Activated CD4-positive, alpha-beta memory T cell treated with anti-CD3 and anti-CD28 coated beads for 36 hours (primary cell): ENCODE data around the gene RIN3. TPM values are rescaled to one million over a fixed set of nuclear protein-coding genes. Genes with fewer than 3 reads are reported as not detected.
A peak's percentile ranks its signal among the peaks of the same experiment; 100 is the strongest.

ENCODE experiments used
- CTCF ChIA-PET: fragments of 350-600 bp; sonication (Branson Sonifier 250); formaldehyde crosslinking; loops from one replicate; lab custom pipeline; 2021; ENCODE audit warnings: antibody characterized with exemption, inconsistent platforms; lab: Charles Lee
- POLR2A ChIA-PET: fragments of 350-600 bp; sonication (Branson Sonifier 250); formaldehyde crosslinking; loops from one replicate; lab custom pipeline; 2021; ENCODE audit warnings: antibody characterized with exemption; lab: Charles Lee
- DNase-seq: peaks from one replicate; pipeline ENCODE4 v3.0.0-alpha.2; 2020
- H3K27ac Mint-ChIP-seq: one replicate; pipeline ENCODE4 v1.8.0; 2021; ENCODE audit warnings: mixed read lengths
- H3K27me3 Mint-ChIP-seq: one replicate; pipeline ENCODE4 v1.8.0; 2021; ENCODE audit warnings: mixed read lengths
- H3K36me3 Mint-ChIP-seq: one replicate; pipeline ENCODE4 v1.8.0; 2021; ENCODE audit warnings: mixed read lengths
- H3K4me1 Mint-ChIP-seq: one replicate; pipeline ENCODE4 v1.8.0; 2021; ENCODE audit warnings: low read depth, mixed read lengths
- H3K4me3 Mint-ChIP-seq: one replicate; pipeline ENCODE4 v1.8.0; 2021; ENCODE audit warnings: mild to moderate bottlenecking, mixed read lengths
- H3K9me3 Mint-ChIP-seq: one replicate; pipeline ENCODE4 v1.8.0; 2021; ENCODE audit warnings: mixed read lengths
- intact Hi-C: fragments of 100-400 bp; cut with micrococcal nuclease; formaldehyde crosslinking; loops from one replicate; pipeline ENCODE4 v1.15.1; 2023
- total RNA-seq, 2 experiments: library from RNA; stranded (reverse); gene quantifications; one replicate each; pipeline ENCODE4 v1.2.3, GENCODE V29; 2021

Gene RIN3, protein sequence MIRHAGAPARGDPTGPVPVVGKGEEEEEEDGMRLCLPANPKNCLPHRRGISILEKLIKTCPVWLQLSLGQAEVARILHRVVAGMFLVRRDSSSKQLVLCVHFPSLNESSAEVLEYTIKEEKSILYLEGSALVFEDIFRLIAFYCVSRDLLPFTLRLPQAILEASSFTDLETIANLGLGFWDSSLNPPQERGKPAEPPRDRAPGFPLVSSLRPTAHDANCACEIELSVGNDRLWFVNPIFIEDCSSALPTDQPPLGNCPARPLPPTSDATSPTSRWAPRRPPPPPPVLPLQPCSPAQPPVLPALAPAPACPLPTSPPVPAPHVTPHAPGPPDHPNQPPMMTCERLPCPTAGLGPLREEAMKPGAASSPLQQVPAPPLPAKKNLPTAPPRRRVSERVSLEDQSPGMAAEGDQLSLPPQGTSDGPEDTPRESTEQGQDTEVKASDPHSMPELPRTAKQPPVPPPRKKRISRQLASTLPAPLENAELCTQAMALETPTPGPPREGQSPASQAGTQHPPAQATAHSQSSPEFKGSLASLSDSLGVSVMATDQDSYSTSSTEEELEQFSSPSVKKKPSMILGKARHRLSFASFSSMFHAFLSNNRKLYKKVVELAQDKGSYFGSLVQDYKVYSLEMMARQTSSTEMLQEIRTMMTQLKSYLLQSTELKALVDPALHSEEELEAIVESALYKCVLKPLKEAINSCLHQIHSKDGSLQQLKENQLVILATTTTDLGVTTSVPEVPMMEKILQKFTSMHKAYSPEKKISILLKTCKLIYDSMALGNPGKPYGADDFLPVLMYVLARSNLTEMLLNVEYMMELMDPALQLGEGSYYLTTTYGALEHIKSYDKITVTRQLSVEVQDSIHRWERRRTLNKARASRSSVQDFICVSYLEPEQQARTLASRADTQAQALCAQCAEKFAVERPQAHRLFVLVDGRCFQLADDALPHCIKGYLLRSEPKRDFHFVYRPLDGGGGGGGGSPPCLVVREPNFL
- total RNA-seq: 10 to 100 TPM; 17.5 to 18.8 TPM

DNA sequence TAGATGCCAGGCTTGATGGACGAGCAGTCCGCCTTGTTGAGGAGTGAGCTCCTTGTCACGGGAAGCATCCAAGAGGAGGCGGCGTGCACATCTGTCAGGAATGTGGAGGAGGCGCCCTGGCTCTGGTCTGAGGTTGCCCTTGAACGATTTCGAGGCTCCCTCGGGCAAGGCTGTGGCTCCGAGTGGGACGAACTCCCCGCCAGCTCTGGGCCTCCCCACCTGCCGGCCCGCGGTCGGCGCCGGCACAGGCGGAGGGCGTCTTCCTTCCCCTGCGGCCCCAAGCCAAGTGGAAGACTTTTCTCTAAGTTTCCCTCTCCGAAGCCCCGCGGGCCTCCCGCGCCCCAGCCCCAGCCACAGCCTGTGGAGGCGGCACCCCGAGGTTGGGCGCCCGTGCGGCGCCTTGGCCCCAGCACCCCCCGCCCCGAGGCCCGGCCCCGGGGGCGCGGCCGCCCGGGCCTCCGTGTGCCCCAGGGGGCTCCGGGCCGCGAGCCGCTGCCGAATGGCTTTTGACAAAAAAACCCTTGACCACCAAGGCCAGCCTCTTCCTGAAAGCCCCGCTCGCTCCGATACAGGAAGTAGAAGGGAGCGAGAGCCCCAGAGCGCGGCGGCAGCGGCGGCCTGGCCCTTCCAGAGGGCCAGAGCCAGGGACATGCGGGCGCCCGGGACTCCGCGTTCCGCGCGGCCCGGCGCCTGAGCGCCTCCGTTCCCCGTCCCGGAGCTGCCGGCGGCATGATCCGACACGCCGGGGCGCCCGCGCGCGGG, at the start of gene RIN3:
Gene RIN3, plus strand, starts transcription at position 578 of the 762 bp plus-strand sequence. Its CDS starts 152 bp downstream, at position 730.
- Mint-ChIP-seq H3K9me3 (no peaks in the 10 kb centered on the region), H3K4me3 (peak within 1 kb of the TSS; percentile 63), H3K27me3 (peaks cover 5% of the 10 kb centered on the region), H3K27ac (no peak within 1 kb of the TSS), H3K4me1 (peaks cover 10% of the 10 kb centered on the region), H3K36me3 (no peaks in the 10 kb centered on the region)
- CTCF ChIA-PET: no interaction called here
- POLR2A ChIA-PET: no interaction called here
- peak; percentile 50 for DNase-seq
- intact Hi-C loops: loop anchor here (5.0 kb wide), 1 partner anchor 64 kb away; no protein-coding TSS in a partner anchor

DNA sequence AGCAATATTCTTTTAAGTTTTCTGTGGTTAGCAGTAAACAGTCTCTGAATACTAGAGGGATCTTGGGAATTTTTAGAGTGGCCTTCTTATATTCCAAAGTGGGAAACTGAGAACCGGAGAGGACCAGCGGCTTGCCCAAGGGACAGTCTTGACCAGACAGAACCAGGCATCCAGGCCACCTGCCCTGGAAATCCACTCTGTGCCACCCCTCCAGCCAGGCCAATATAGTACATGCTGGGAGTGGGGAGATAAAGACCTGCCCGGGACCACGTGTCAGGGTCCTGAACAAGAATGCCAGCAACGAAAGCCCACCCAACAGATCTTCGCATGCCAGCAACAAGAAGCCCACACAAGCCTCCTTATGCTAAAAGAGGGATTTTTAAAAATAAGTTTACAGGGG, 49.4 kb upstream of the RIN3 start:
- ChIA-PET CTCF (no interaction called here), POLR2A (no interaction called here)
- Mint-ChIP-seq H3K27ac (no peak overlapping the region), H3K36me3 (peaks cover 2% of the 10 kb centered on the region), H3K4me1 (peaks cover 9% of the 10 kb centered on the region), H3K27me3 (no peaks in the 10 kb centered on the region), H3K4me3 (no peak overlapping the region), H3K9me3 (peaks cover 13% of the 10 kb centered on the region)
- intact Hi-C loops: no loop called here
- DNase-seq: no peak

DNA sequence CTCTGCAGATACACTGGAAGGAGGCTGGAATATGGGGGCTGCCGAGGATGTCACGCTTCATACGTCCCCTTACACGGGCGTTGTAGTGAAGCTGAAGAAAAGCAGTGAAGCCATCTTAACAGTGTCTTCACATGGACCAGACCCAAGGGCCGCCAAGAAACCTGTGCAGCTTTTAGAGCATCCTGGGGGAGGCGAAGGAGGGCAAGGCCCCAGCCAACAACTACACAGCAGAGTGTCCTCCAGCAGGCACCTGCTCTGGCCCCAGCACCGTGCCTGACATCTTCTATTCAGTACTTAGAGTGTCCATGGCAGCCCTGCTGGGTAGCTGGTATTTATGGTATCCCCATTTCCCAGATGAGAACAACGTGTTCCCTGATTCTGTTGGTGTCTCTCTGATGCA, 48.9 kb upstream of the RIN3 start:
- ChIA-PET CTCF (no interaction called here), POLR2A (no interaction called here)
- no peak overlapping the region for H3K4me3 Mint-ChIP-seq
- H3K27me3 Mint-ChIP-seq: peaks cover 1% of the 10 kb centered on the region
- H3K9me3 Mint-ChIP-seq: peaks cover 15% of the 10 kb centered on the region
- no peak for DNase-seq
- no peak overlapping the region for H3K27ac Mint-ChIP-seq
- H3K4me1 Mint-ChIP-seq: peaks cover 9% of the 10 kb centered on the region
- intact Hi-C loops: no loop called here
- peaks cover 2% of the 10 kb centered on the region for H3K36me3 Mint-ChIP-seq

DNA sequence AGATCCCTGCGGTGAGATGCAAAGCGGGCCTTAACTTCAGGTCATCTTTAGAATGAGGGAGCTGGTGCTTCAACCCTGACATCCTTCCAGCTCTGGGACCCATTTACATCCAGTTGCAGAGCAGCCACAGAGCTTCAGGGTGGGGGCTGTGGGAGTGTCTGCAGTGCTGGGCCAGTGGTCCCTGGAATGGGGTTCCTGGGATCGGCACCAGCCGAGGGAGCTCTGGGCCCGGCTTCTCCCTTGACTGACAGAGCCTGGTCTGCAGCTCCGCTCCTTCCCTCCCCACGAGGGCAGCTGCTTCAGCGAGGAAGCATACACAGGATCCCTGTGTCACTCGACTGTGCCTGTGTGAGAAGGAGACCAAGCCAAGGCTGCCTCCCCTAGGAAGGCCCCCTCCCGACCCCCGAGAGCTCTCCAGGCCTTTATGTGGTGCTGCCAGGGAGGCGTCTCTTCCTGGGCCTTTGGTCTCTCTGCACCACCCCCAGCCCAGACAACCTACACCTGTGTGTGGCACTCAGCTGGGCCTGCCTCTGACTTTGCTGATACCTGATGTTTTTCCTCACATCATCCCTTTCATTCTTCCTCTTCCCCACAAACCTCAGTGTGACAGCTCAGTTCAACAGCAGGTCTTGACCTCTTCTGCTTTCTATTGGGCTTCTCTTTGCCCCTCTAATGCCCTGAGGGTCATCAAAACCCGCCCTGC, 48.1 kb upstream of the RIN3 start:
- POLR2A ChIA-PET: no interaction called here
- Mint-ChIP-seq H3K9me3 (peaks cover 18% of the 10 kb centered on the region), H3K4me1 (peaks cover 9% of the 10 kb centered on the region), H3K4me3 (no peak overlapping the region), H3K36me3 (peaks cover 2% of the 10 kb centered on the region), H3K27ac (no peak overlapping the region), H3K27me3 (peaks cover 4% of the 10 kb centered on the region)
- no peak for DNase-seq
- CTCF ChIA-PET: no interaction called here
- intact Hi-C loops: no loop called here

DNA sequence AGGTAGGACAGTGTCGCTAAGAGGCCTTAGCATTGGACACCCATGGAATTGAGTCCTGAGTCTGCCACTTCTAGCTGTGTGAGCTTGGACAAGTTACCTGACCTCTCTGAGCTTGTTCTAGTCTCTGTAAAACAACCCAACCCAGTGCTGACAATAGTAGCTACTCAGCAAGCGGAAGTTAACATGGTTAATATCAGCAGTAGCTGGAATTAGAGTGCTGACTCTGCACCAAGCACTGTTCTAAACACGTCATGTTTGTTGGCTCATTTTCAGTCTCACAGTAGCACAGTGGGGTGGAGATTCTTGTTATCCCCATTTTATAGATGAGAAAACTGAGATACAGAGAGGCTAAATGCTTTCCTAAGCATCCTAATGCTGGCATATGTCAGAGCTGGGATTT, 47.5 kb upstream of the RIN3 start:
- peaks cover 5% of the 10 kb centered on the region for H3K4me1 Mint-ChIP-seq
- CTCF ChIA-PET: no interaction called here

DNA sequence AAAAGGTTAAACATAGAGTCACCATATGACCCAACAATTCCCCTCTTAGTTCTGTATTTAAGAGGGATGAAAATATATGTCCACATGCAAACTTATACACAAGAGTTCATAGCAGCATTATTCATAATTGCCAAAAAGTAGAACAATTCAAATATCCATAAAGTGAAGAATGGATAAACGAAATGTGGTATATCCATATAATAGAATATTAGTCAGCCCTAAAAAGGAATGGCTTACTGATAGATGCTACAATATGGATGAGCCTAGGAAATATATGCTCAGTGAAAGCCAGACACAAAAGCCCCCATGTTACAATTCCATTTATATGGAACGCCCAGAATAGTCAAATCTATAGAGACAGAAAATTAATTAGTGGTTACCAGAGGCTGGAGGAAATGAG, 44.1 kb upstream of the RIN3 start:
- no peak overlapping the region for H3K4me3 Mint-ChIP-seq
- DNase-seq: no peak
- no peak overlapping the region for H3K27ac Mint-ChIP-seq
- H3K27me3 Mint-ChIP-seq: peaks cover 4% of the 10 kb centered on the region
- H3K9me3 Mint-ChIP-seq: peaks cover 18% of the 10 kb centered on the region
- intact Hi-C loops: no loop called here
- H3K36me3 Mint-ChIP-seq: peaks cover 2% of the 10 kb centered on the region
- H3K4me1 Mint-ChIP-seq: peaks cover 5% of the 10 kb centered on the region
- ChIA-PET POLR2A (no interaction called here), CTCF (no interaction called here)

More for the DNA sequence above, 47.5 kb upstream of the RIN3 start:
- Mint-ChIP-seq H3K4me3 (no peak overlapping the region), H3K27ac (no peak overlapping the region), H3K36me3 (peaks cover 2% of the 10 kb centered on the region), H3K27me3 (peaks cover 4% of the 10 kb centered on the region), H3K9me3 (peaks cover 18% of the 10 kb centered on the region)
- intact Hi-C loops: no loop called here
- DNase-seq: no peak
- POLR2A ChIA-PET: no interaction called here

DNA sequence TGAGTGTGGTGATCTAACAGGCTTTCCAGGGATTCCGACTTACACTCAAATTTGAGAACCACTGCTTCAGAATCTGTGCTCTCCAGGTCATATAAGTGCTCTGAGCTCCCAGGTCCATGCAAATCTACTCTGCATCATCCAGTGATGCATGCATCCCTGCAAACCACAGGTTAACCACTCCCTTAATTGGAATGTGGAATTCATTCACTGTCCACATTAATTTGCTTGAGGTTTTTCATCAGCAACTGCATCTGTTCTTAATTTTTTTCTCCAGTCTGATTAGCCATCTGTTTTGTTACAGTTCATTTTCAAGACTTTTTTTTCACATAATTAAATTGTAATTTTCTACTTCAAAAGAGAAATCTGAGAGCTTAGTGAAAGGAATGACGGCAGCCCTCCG, 43.4 kb upstream of the RIN3 start:
- peaks cover 5% of the 10 kb centered on the region for H3K4me1 Mint-ChIP-seq
- no peak overlapping the region for H3K27ac Mint-ChIP-seq
- peaks cover 2% of the 10 kb centered on the region for H3K36me3 Mint-ChIP-seq
- ChIA-PET POLR2A (no interaction called here), CTCF (interaction anchor here (0.6 kb wide), 1 partner anchor 893 kb away, joined by 3 read pairs; no protein-coding TSS in a partner anchor)
- peaks cover 18% of the 10 kb centered on the region for H3K9me3 Mint-ChIP-seq
- peaks cover 4% of the 10 kb centered on the region for H3K27me3 Mint-ChIP-seq
- DNase-seq: no peak
- H3K4me3 Mint-ChIP-seq: no peak overlapping the region
- intact Hi-C loops: no loop called here

DNA sequence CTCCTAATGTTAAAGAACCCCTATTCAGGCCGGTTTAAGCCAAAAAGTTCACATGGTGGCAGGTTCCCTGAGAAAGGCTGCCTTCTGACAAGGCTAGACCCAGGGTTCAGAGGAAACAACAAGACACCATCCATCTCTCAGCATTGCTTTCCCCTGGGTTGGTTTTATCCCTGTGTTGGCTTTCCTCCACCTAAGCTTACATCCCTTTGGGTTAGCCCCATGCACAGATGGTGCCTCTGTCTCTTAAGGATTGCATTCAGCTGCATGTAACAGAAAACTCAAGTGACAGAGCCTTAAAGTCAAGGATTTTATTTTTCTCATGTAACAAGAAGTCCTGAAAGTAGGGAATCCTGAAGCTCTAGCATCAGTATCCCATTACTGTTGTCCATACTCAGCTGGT, 42.8 kb upstream of the RIN3 start:
- CTCF ChIA-PET: interaction anchor here (0.6 kb wide), 1 partner anchor 892 kb away, joined by 3 read pairs; no protein-coding TSS in a partner anchor
- Mint-ChIP-seq H3K27ac (no peak overlapping the region), H3K9me3 (peaks cover 18% of the 10 kb centered on the region), H3K36me3 (peaks cover 2% of the 10 kb centered on the region), H3K27me3 (peaks cover 4% of the 10 kb centered on the region), H3K4me3 (no peak overlapping the region), H3K4me1 (peaks cover 5% of the 10 kb centered on the region)
- POLR2A ChIA-PET: no interaction called here
- intact Hi-C loops: no loop called here
- no peak for DNase-seq

DNA sequence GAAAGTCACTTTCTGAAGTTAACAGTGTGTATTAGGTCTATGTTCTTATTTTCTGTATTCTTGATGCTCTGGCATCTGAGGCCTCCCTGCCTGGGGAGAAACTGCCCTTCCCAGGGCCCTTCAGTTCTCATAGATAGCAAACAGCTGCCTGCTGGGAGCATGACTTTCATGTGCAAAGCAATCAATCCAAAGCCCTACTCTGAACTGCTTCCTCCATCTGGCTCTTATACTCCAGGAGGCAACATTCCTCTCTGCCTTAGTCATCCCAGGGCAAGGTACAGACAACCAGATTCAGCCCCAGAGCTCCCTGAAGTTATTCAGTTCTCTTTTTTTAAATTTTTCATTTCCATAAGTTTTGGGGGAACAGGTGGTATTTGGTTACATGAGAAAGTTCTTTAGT, 41.7 kb upstream of the RIN3 start:
- H3K27me3 Mint-ChIP-seq: peaks cover 4% of the 10 kb centered on the region
- no peak overlapping the region for H3K4me3 Mint-ChIP-seq
- intact Hi-C loops: no loop called here
- H3K9me3 Mint-ChIP-seq: peaks cover 13% of the 10 kb centered on the region
- H3K4me1 Mint-ChIP-seq: peaks cover 5% of the 10 kb centered on the region
- no peak overlapping the region for H3K27ac Mint-ChIP-seq
- CTCF ChIA-PET: no interaction called here
- DNase-seq: no peak
- peaks cover 2% of the 10 kb centered on the region for H3K36me3 Mint-ChIP-seq
- POLR2A ChIA-PET: no interaction called here

DNA sequence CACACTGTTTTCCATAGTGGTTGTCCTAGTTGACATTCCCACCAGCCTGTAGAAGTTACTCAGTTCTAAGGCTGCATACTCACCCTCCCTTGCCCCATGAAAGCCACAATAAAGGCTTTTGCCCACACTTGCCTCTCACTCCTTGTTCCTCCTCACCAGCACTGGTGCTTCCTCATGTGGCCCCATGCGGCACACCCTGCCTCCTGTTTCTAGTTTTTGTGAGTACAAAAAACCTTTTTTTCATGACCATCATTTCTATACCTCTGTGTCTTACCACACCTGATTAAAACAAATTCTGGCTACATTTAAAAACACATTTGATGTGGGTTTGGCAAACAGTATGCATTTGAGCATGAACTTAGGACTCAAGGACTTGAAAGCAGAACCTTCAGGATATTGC, 40.7 kb upstream of the RIN3 start:
- H3K36me3 Mint-ChIP-seq: no peaks in the 10 kb centered on the region
- no peak overlapping the region for H3K4me3 Mint-ChIP-seq
- H3K27ac Mint-ChIP-seq: no peak overlapping the region
- no peak for DNase-seq
- H3K4me1 Mint-ChIP-seq: peaks cover 5% of the 10 kb centered on the region
- intact Hi-C loops: no loop called here
- ChIA-PET POLR2A (no interaction called here), CTCF (no interaction called here)
- peaks cover 4% of the 10 kb centered on the region for H3K27me3 Mint-ChIP-seq
- H3K9me3 Mint-ChIP-seq: peaks cover 4% of the 10 kb centered on the region

DNA sequence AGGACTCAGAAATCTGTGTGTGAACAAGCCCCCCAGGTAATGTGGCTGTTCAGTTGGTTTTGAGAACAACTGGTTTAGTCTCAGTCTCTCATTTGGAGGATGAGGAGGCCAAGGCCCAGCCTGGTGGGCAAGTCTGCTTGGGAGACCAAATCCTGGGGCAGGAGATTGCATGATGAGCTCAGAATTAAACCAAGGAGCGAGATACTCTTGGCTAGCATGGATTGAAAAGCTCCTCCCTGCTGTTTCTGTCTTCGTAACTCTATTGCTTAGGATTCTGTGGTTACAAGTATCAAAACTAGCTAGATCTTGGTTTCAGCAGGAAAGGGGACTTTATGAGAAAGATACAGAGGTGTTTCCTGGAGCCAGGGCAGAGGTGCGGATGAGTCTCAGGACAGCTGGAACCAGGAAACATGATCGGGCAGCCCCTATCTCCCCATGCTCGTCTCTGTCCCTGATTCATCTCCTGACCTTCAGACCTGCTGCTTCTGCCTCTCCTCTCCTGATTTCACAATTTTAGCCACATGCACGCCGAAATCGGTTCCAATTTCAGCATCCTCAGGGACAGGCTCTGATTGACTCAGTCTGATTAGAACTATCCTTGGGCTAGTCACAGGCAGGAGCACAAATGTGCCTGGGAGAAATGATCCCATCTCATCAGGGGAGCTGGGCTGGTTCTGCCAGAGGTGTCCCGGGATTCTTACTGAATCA, 40.2 kb upstream of the RIN3 start:
- Mint-ChIP-seq H3K4me1 (peaks cover 5% of the 10 kb centered on the region), H3K27ac (no peak overlapping the region), H3K4me3 (no peak overlapping the region), H3K9me3 (peaks cover 4% of the 10 kb centered on the region), H3K36me3 (no peaks in the 10 kb centered on the region), H3K27me3 (peaks cover 4% of the 10 kb centered on the region)
- ChIA-PET POLR2A (no interaction called here), CTCF (no interaction called here)
- no peak for DNase-seq
- intact Hi-C loops: no loop called here
